ENCODE results near the gene TOP2A.

TOP2A gene

GRCh38 chr17:40341808-40342503 is 75.7 kb downstream of the TOP2A start:
- peaks cover 11 to 88% (median 75%) of the 10 kb centered on the region in 5 donors for H3K4me1 ChIP-seq (ENCODE audit: control insufficient read depth in 5 of 5, insufficient read depth in 5 of 5, low read length in 5 of 5)
- H3K4me3 ChIP-seq (ENCODE audit: low read depth in 1 of 5, low read length in 5 of 5) = peak overlapping the region; percentile 84 to 91 (median 87)
- H3K9ac ChIP-seq (ENCODE audit: low read length in 5 of 5) = peak overlapping the region; percentile 77 to 93 (median 87)
- no peaks in the 10 kb centered on the region for H3K9me3 ChIP-seq (ENCODE audit: control insufficient read depth in 5 of 5, low read length in 5 of 5)
- no peaks in the 10 kb centered on the region for H3K27me3 ChIP-seq (ENCODE audit: control insufficient read depth in 5 of 5, insufficient read depth in 4 of 5, low read length in 5 of 5)
- peaks cover 0 to 9% (median 2%) of the 10 kb centered on the region in 5 donors for H3K36me3 ChIP-seq (ENCODE audit: control insufficient read depth in 5 of 5, insufficient read depth in 5 of 5, low read length in 5 of 5)
- H3K27ac ChIP-seq (ENCODE audit: low read depth, low read length) = peak overlapping the region; percentile 87

DNA sequence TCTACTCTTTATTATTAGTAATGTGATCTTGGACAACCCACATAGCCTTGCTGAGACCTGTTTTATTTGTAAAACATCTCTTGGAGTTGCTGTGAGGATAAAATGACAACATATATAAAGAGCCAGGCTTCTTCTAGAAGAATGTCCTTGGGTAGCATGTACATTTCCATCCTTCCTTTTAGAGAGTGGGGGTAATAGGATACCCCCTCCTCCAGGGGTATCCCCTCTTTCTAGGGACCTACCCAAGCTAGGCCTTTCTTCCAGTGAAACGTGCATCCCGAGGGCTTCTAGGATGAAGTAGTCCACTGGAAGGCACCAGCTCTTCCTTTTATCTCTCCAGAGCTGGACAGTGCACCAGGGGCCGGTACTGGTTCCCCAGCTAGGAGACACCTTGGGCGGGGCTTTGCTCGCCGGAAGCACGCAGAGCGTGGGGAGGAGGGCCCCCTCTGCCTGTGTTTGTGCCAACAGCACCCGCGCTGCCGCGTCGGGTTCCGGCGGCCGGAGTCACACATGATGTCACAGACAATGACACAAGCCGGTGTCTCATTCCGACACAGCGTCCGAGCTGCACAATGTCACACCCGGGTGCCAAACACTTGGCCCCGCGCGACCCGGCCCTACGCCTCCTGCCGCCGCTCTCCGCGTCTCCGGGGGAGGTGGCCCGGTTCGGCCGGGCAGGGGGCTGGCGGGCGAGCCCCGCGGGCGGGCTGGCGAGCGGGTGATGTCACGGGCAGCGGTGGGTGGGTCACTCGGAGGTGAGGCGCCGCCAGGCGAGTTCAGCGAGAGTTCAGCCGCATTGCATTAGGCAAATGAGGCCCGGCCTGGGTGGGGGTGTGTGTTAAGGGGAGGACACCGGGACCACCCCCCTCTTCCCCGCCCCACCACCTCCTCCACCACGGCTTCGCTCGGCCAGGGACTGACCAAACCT is 76.6 kb downstream of the TOP2A start:
- H3K4me3 ChIP-seq (ENCODE audit: low read depth in 1 of 5, low read length in 5 of 5) = peak overlapping the region; percentile 84 to 91 (median 87)
- peaks cover 0 to 9% (median 2%) of the 10 kb centered on the region in 5 donors for H3K36me3 ChIP-seq (ENCODE audit: control insufficient read depth in 5 of 5, insufficient read depth in 5 of 5, low read length in 5 of 5)
- no peaks in the 10 kb centered on the region for H3K9me3 ChIP-seq (ENCODE audit: control insufficient read depth in 5 of 5, low read length in 5 of 5)
- H3K27ac ChIP-seq (ENCODE audit: low read depth, low read length) = peak overlapping the region; percentile 87
- H3K9ac ChIP-seq (ENCODE audit: low read length in 5 of 5) = peak overlapping the region in 4 of 5 donors; percentile 71 to 80 (median 76)
- H3K27me3 ChIP-seq (ENCODE audit: control insufficient read depth in 5 of 5, insufficient read depth in 4 of 5, low read length in 5 of 5) = no peaks in the 10 kb centered on the region
- peaks cover 8 to 81% (median 67%) of the 10 kb centered on the region in 5 donors for H3K4me1 ChIP-seq (ENCODE audit: control insufficient read depth in 5 of 5, insufficient read depth in 5 of 5, low read length in 5 of 5)

GRCh38 chr17:40340327-40340726 is 77.4 kb downstream of the TOP2A start:
- no peaks in the 10 kb centered on the region for H3K27me3 ChIP-seq (ENCODE audit: control insufficient read depth in 5 of 5, insufficient read depth in 4 of 5, low read length in 5 of 5)
- H3K4me3 ChIP-seq (ENCODE audit: low read depth in 1 of 5, low read length in 5 of 5) = no peak overlapping the region
- no peak overlapping the region for H3K9ac ChIP-seq (ENCODE audit: low read length in 5 of 5)
- peaks cover 6 to 80% (median 64%) of the 10 kb centered on the region in 5 donors for H3K4me1 ChIP-seq (ENCODE audit: control insufficient read depth in 5 of 5, insufficient read depth in 5 of 5, low read length in 5 of 5)
- peak overlapping the region; percentile 87 for H3K27ac ChIP-seq (ENCODE audit: low read depth, low read length)
- H3K36me3 ChIP-seq (ENCODE audit: control insufficient read depth in 5 of 5, insufficient read depth in 5 of 5, low read length in 5 of 5) = peaks cover 0 to 9% (median 2%) of the 10 kb centered on the region in 5 donors
- no peaks in the 10 kb centered on the region for H3K9me3 ChIP-seq (ENCODE audit: control insufficient read depth in 5 of 5, low read length in 5 of 5)

GRCh38 chr17:40338941-40339649 is 78.6 kb downstream of the TOP2A start:
- Histone ChIP-seq H3K27me3 (ENCODE audit: control insufficient read depth in 5 of 5, insufficient read depth in 4 of 5, low read length in 5 of 5) (no peaks in the 10 kb centered on the region), H3K9me3 (ENCODE audit: control insufficient read depth in 5 of 5, low read length in 5 of 5) (no peaks in the 10 kb centered on the region), H3K4me3 (ENCODE audit: low read depth in 1 of 5, low read length in 5 of 5) (no peak overlapping the region), H3K9ac (ENCODE audit: low read length in 5 of 5) (no peak overlapping the region), H3K36me3 (ENCODE audit: control insufficient read depth in 5 of 5, insufficient read depth in 5 of 5, low read length in 5 of 5) (peaks cover 0 to 9% (median 2%) of the 10 kb centered on the region in 5 donors), H3K4me1 (ENCODE audit: control insufficient read depth in 5 of 5, insufficient read depth in 5 of 5, low read length in 5 of 5) (peaks cover 9 to 80% (median 65%) of the 10 kb centered on the region in 5 donors), H3K27ac (ENCODE audit: low read depth, low read length) (no peak overlapping the region)

All from subcutaneous abdominal adipose tissue (tissue), 5 donors.